SK-N-SH (cell line): ENCODE results near the gene YTHDF1. TPM values are rescaled to one million over a fixed set of nuclear protein-coding genes. Genes with fewer than 3 reads are reported as not detected.

Experiments
- CTCF ChIA-PET: fragments of 300-600, 350-600 bp; formaldehyde crosslinking; extraction: SDS; loops from one replicate; lab custom pipeline; 2021; lab: Yijun Ruan, JAX
- POLR2A ChIA-PET: fragments of 350-600 bp; sonication (Branson Sonifier 250); formaldehyde crosslinking; extraction: SDS; loops from one replicate; lab custom pipeline; 2020; ENCODE audit warnings: antibody characterized with exemption, inconsistent platforms; lab: Yijun Ruan, JAX
- DNase-seq: peaks from one replicate; pipeline ENCODE4 v3.0.0; 2012
- H2AFZ ChIP-seq: fragments of 200-600 bp; sonication (generic); 2 replicates; pipeline ENCODE4 v1.8.1; 2016; ENCODE audit warnings: antibody characterized with exemption, mild to moderate bottlenecking, low read depth
- H3F3A ChIP-seq: fragments of 200-600 bp; sonication (generic); replicated peaks from 2 replicates; pipeline ENCODE3; 2016; ENCODE audit warnings: antibody characterized with exemption, mild to moderate bottlenecking; ENCODE audit not compliant: insufficient read depth
- H3K27ac ChIP-seq, 2 experiments: fragments of 200-500 bp in 1 of 2; fragments of 200-600 bp in 1 of 2; sonication (Bioruptor generic) in 1 of 2; sonication (generic), shearing (Covaris generic) in 1 of 2; 2 replicates each; pipeline versions ENCODE4 v1.5.1 to v1.6.1; 2014 to 2016; ENCODE audit warnings: low read depth in 2 of 2, inconsistent platforms in 1 of 2, low read length in 1 of 2, mild to moderate bottlenecking in 1 of 2, mixed read lengths in 1 of 2
- H3K27me3 ChIP-seq: fragments of 200-600 bp; sonication (generic), shearing (Covaris generic); 2 replicates; pipeline ENCODE4 v1.6.1; 2016; ENCODE audit warnings: mixed run types; ENCODE audit not compliant: insufficient read depth
- H3K36me3 ChIP-seq, 2 experiments: fragments of 200-500 bp in 1 of 2; fragments of 200-600 bp in 1 of 2; sonication (Bioruptor generic) in 1 of 2; sonication (generic) in 1 of 2; replicated peaks in 1 of 2; 2 replicates each; pipeline versions ENCODE3 to v1.5.1; 2014 to 2016; ENCODE audit warnings: low read length in 1 of 2, mild to moderate bottlenecking in 1 of 2; ENCODE audit not compliant: insufficient read depth in 2 of 2, control insufficient read depth in 1 of 2
- H3K4me1 ChIP-seq, 2 experiments: fragments of 200-500 bp in 1 of 2; fragments of 200-600 bp in 1 of 2; sonication (Bioruptor generic) in 1 of 2; sonication (generic), shearing (Covaris generic) in 1 of 2; 2 replicates each; pipeline versions ENCODE4 v1.5.1 to v1.6.1; 2014 to 2016; ENCODE audit warnings: low read depth in 1 of 2, low read length in 1 of 2, mixed run types in 1 of 2; ENCODE audit not compliant: insufficient read depth in 2 of 2, control insufficient read depth in 1 of 2
- H3K4me2 ChIP-seq: fragments of 200-600 bp; sonication (generic), shearing (Covaris generic); 2 replicates; pipeline ENCODE4 v1.6.1; 2017; ENCODE audit warnings: mixed run types
- H3K4me3 ChIP-seq, 2 experiments: fragments of 200-500 bp in 1 of 2; fragments of 200-600 bp in 1 of 2; sonication (Bioruptor generic) in 1 of 2; sonication (generic), shearing (Covaris generic) in 1 of 2; 2 replicates each; pipeline versions ENCODE4 v1.5.1 to v1.8.1; 2014 to 2016; ENCODE audit warnings: low read depth in 2 of 2, inconsistent platforms in 1 of 2, low read length in 1 of 2, mild to moderate bottlenecking in 1 of 2, mixed read lengths in 1 of 2, moderate library complexity in 1 of 2
- H3K79me2 ChIP-seq: fragments of 200-600 bp; sonication (generic); 2 replicates; pipeline ENCODE4 v1.8.1; 2017; ENCODE audit warnings: mild to moderate bottlenecking; ENCODE audit not compliant: insufficient read depth
- H3K9ac ChIP-seq: fragments of 200-600 bp; sonication (generic); 2 replicates; pipeline ENCODE4 v1.6.1; 2017; ENCODE audit warnings: mixed run types
- H3K9me2 ChIP-seq: fragments of 200-600 bp; sonication (generic); 2 replicates; pipeline ENCODE4 v1.6.1; 2017; ENCODE audit warnings: mixed run types
- H3K9me3 ChIP-seq: fragments of 200-600 bp; sonication (generic); 2 replicates; pipeline ENCODE4 v1.6.1; 2017; ENCODE audit warnings: mixed run types, mild to moderate bottlenecking, moderate library complexity
- H4K20me1 ChIP-seq: fragments of 200-600 bp; sonication (generic); 2 replicates; pipeline ENCODE4 v1.6.1; 2017; ENCODE audit warnings: mild to moderate bottlenecking, mixed run types; ENCODE audit not compliant: insufficient read depth
- CTCF ChIP-seq: fragments of 200-600 bp; sonication (generic); IDR thresholded peaks from 2 replicates; pipeline ENCODE4 v1.6.1; 2017; ENCODE audit warnings: antibody characterized with exemption, mild to moderate bottlenecking, moderate library complexity
- EP300 ChIP-seq, 2 experiments: IDR thresholded peaks; 2 replicates each; pipeline versions ENCODE4 v1.4.0 to v1.6.1; 2012; ENCODE audit warnings: borderline replicate concordance in 1 of 2, low read depth in 1 of 2, low read length in 1 of 2
- EZH2phosphoT487 ChIP-seq: fragments of 200-600 bp; sonication (generic); IDR thresholded peaks from 2 replicates; pipeline ENCODE4 v1.6.1; 2017; ENCODE audit warnings: low read depth, mixed run types, mild to moderate bottlenecking, antibody characterized with exemption, moderate library complexity, borderline replicate concordance
- GATA2 ChIP-seq: sonication (generic); formaldehyde crosslinking; IDR thresholded peaks from 2 replicates; pipeline ENCODE4 v1.5.0; 2020; ENCODE audit warnings: mild to moderate bottlenecking, missing genetic modification reagents
- MEF2A ChIP-seq: IDR thresholded peaks from 2 replicates; pipeline ENCODE4 v1.4.0; 2012; ENCODE audit warnings: low read depth, borderline replicate concordance
- NRF1 ChIP-seq: IDR thresholded peaks from 2 replicates; pipeline ENCODE4 v1.6.1; 2012; ENCODE audit warnings: low read depth, mild to moderate bottlenecking, low read length
- PBX3 ChIP-seq: IDR thresholded peaks from 2 replicates; pipeline ENCODE4; 2012
- REST ChIP-seq: IDR thresholded peaks from 2 replicates; pipeline ENCODE4 v1.6.1; 2012; ENCODE audit warnings: mild to moderate bottlenecking, low read depth, low read length, moderate library complexity
- RXRA ChIP-seq: IDR thresholded peaks from 2 replicates; pipeline ENCODE4 v1.4.0; 2012; ENCODE audit warnings: low read depth, mild to moderate bottlenecking, borderline replicate concordance
- TAF1 ChIP-seq: IDR thresholded peaks from 2 replicates; pipeline ENCODE4 v1.6.1; 2012; ENCODE audit warnings: low read depth, mild to moderate bottlenecking, low read length, moderate library complexity, borderline replicate concordance
- YY1 ChIP-seq: IDR thresholded peaks from 2 replicates; pipeline ENCODE4 v1.4.0; 2012; ENCODE audit warnings: low read depth, mild to moderate bottlenecking
- WGBS: methylation state at CpG from one replicate; pipeline ENCODE4 v1.1.6; 2017; ENCODE audit warnings: low lambda C conversion rate; 5-methylcytosine and 5-hydroxymethylcytosine counted together
- polyA plus RNA-seq, 3 experiments: library from polyadenylated mRNA; depleted of rRNA; stranded (reverse); fragments of >200 nt; gene quantifications; 2 replicates each; pipeline ENCODE4 v1.2.3, GENCODE V29; 2012
- TF ChIP-seq, protein P1 (sequence below): IDR thresholded peaks from 2 replicates; pipeline ENCODE4 v1.4.0; 2012; ENCODE audit warnings: low read depth
- TF ChIP-seq, protein P2 (sequence below): fragments of 150-350 bp; IDR thresholded peaks from 2 replicates; pipeline ENCODE4 v1.6.1; 2016; ENCODE audit warnings: mild to moderate bottlenecking, low read depth, low read length
- TF ChIP-seq, protein P3 (sequence below): IDR thresholded peaks from 2 replicates; pipeline ENCODE4 v1.4.0; 2012; ENCODE audit warnings: low read depth, borderline replicate concordance

Gene YTHDF1
- polyA plus RNA-seq, 1 of the 3 experiments (the other 2 are of a cell fraction): 17.0 TPM

DNA sequence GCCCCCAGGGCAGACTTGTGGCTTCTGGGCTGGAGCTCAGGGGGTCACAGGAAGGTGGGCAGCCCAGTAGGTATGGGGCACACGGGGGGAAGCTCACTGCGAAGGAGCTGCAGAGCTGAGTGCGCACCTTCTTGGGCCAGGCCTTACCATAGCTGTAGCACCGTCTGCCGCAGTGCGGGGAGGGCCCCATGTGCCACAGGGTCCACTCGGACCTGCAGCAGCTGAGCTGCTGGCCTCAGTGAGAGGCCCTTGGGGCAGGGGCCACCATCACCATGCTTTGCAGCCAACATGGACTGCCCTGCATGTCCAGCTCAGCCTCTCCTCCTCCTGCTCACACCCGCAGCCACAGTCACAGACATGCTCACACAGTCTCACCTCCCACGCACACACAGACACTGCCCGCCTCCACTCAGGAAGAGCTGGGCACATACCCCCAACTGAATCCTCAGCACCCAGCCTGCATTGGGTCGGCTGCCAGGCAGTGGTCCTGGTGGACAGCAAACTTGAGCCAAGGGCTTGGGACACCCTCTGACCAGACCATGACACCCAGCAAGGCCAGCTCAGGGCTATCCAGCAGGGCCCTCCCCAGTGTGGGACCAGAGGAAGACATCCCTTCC is 35.3 kb downstream of the YTHDF1 start:
- POLR2A ChIA-PET: no interaction called here
- Histone ChIP-seq H3K9ac (no peak overlapping the region), H3K4me1 (no peaks in the 10 kb centered on the region; a peak in 1 of 4 replicates), H3K27ac (no peak overlapping the region), H3K9me3 (no peaks in the 10 kb centered on the region), H3K9me2 (no peaks in the 10 kb centered on the region), H3K27me3 (peaks cover 32% of the 10 kb centered on the region), H3F3A (peaks cover under 1% of the 10 kb centered on the region), H3K4me3 (no peak overlapping the region), H4K20me1 (peaks cover 16% of the 10 kb centered on the region; the same call in 1 of the 2 replicates), H3K36me3 (no peaks in the 10 kb centered on the region), H3K4me2 (no peak overlapping the region), H2AFZ (no peak overlapping the region), H3K79me2 (no peaks in the 10 kb centered on the region)
- WGBS: 56% methylated on average over 4 of the region's 11 CpGs
- DNase-seq: peak; percentile 17
- CTCF ChIA-PET: interaction anchor here (0.7 to 9.9 kb wide), 17 partner anchors 15 to 206 kb away, joined by 3 to 89 read pairs (median 4); partner anchors contain the start of gene BIRC7
- TF ChIP-seq, protein P1, sequence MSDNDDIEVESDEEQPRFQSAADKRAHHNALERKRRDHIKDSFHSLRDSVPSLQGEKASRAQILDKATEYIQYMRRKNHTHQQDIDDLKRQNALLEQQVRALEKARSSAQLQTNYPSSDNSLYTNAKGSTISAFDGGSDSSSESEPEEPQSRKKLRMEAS: no peak
- no peak for TF ChIP-seq TAF1

DNA sequence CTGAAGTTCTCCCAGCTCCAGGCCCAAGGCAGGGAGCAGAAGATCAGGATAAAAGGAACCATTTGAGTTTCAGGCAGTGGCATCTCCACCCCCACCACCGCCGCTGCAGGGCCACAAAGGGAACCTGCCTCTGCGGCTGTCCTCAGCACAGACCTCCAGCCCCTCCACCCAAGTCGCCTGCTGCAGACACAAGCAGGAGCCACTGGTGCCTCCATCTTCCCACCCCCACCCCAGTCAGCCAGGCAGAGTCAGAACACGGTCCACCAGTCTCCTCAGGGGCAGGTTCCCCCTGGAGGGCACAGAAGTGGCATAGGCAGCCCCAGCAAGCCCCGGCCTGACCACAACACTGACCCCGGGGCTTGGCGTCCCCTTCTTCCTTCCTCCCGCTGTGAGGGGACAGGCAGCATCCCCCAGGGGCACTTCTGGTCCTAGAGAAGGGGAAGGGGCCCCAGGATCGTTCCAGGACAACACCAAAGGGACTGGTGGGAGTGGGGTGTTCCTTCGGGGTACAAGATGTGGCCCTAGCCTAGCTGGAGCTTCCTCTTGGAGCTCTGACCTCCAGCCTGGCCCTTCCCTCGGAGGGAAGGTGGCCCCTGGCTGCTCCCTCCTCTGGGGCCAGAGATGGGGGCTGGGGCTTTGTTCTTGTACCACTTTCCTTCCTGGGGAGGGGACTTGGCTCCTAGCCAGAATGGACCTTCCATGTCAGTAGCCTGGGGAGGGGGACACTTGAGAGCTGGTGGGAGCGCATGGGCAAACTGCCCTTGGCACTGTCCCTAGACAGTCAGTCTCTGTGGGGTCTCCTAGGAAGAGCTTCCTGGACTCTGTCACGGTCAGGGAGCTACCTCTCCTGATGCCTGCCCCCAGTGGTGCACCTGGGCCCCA is 36.0 kb downstream of the YTHDF1 start:
- Histone ChIP-seq H3K9me3 (no peaks in the 10 kb centered on the region), H3K4me1 (no peaks in the 10 kb centered on the region; a peak in 1 of 4 replicates), H2AFZ (no peak overlapping the region), H3K9ac (no peak overlapping the region), H3K27me3 (peaks cover 40% of the 10 kb centered on the region), H3F3A (no peaks in the 10 kb centered on the region), H3K79me2 (no peaks in the 10 kb centered on the region), H3K9me2 (no peaks in the 10 kb centered on the region), H3K4me2 (no peak overlapping the region), H3K27ac (no peak overlapping the region), H3K4me3 (no peak overlapping the region), H3K36me3 (no peaks in the 10 kb centered on the region), H4K20me1 (peaks cover 16% of the 10 kb centered on the region; the same call in 1 of the 2 replicates)
- 72% methylated on average over 7 of the region's 14 CpGs for WGBS
- DNase-seq: peak; percentile 28
- CTCF ChIA-PET: interaction anchor here (0.6 to 9.9 kb wide), 17 partner anchors 15 to 207 kb away, joined by 3 to 89 read pairs (median 4); partner anchors contain the start of gene BIRC7
- TF ChIP-seq YY1 (no peak), CTCF (no peak), EZH2phosphoT487 (no peak), RXRA (no peak), PBX3 (no peak), EP300 (IDR thresholded peaks at IDR 0.05; ENCODE audit: borderline replicate concordance in 1 of 2, low read depth in 1 of 2, low read length in 1 of 2) (no peak), GATA2 (CRISPR knock-in tag) (no peak), REST (no peak), TAF1 (no peak), NRF1 (no peak), MEF2A (no peak)
- TF ChIP-seq, protein P2, sequence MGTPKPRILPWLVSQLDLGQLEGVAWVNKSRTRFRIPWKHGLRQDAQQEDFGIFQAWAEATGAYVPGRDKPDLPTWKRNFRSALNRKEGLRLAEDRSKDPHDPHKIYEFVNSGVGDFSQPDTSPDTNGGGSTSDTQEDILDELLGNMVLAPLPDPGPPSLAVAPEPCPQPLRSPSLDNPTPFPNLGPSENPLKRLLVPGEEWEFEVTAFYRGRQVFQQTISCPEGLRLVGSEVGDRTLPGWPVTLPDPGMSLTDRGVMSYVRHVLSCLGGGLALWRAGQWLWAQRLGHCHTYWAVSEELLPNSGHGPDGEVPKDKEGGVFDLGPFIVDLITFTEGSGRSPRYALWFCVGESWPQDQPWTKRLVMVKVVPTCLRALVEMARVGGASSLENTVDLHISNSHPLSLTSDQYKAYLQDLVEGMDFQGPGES: no peak
- TF ChIP-seq, protein P3, sequence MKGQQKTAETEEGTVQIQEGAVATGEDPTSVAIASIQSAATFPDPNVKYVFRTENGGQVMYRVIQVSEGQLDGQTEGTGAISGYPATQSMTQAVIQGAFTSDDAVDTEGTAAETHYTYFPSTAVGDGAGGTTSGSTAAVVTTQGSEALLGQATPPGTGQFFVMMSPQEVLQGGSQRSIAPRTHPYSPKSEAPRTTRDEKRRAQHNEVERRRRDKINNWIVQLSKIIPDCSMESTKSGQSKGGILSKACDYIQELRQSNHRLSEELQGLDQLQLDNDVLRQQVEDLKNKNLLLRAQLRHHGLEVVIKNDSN: no peak
- POLR2A ChIA-PET: no interaction called here
